Endodermal cell (in vitro differentiated cells): ENCODE results near the gene CFAP52. TPM values are rescaled to one million over a fixed set of nuclear protein-coding genes. Genes with fewer than 3 reads are reported as not detected.

ENCODE experiments used
- DNase-seq: peaks from one replicate; pipeline ENCODE4 v3.0.0-alpha.2; 2017
- H3K27ac ChIP-seq: 2 replicates; pipeline ENCODE4 v1.5.1; 2013; ENCODE audit warnings: mild to moderate bottlenecking, low read depth, low read length, moderate library complexity
- H3K27me3 ChIP-seq: 2 replicates; pipeline ENCODE4 v1.6.1; 2013; ENCODE audit warnings: mild to moderate bottlenecking, low read length, moderate library complexity; ENCODE audit not compliant: insufficient read depth, control insufficient read depth, poor library complexity, severe bottlenecking
- H3K36me3 ChIP-seq: 2 replicates; pipeline ENCODE4 v1.7.0; 2013; ENCODE audit warnings: mild to moderate bottlenecking, low read length, moderate library complexity; ENCODE audit not compliant: control insufficient read depth, insufficient read depth
- H3K4me1 ChIP-seq: one replicate; pipeline ENCODE4 v1.7.0; 2013; ENCODE audit warnings: low read length; ENCODE audit not compliant: control insufficient read depth, insufficient read depth
- H3K4me3 ChIP-seq: 2 replicates; pipeline ENCODE4 v1.5.1; 2013; ENCODE audit warnings: mild to moderate bottlenecking, low read length, moderate library complexity
- H3K9ac ChIP-seq: 2 replicates; pipeline ENCODE4 v1.6.1; 2013; ENCODE audit warnings: mild to moderate bottlenecking, low read length, moderate library complexity; ENCODE audit not compliant: poor library complexity, severe bottlenecking; ENCODE audit errors: extremely low read depth
- H3K9me3 ChIP-seq: 2 replicates; pipeline ENCODE4 v1.6.1; 2013; ENCODE audit warnings: mild to moderate bottlenecking, low read length, moderate library complexity; ENCODE audit not compliant: control insufficient read depth
- H3K27ac Mint-ChIP-seq: 2 replicates; pipeline ENCODE4 v1.8.0; 2020; ENCODE audit warnings: mixed read lengths
- H3K27me3 Mint-ChIP-seq: 2 replicates; pipeline ENCODE4 v1.8.0; 2021; ENCODE audit warnings: mild to moderate bottlenecking, mixed read lengths; ENCODE audit not compliant: insufficient read depth
- H3K36me3 Mint-ChIP-seq: 2 replicates; pipeline ENCODE4 v1.8.0; 2020; ENCODE audit warnings: low read depth, mixed read lengths
- H3K4me1 Mint-ChIP-seq: 2 replicates; pipeline ENCODE4 v1.8.0; 2020; ENCODE audit warnings: mixed read lengths
- H3K4me3 Mint-ChIP-seq: 2 replicates; pipeline ENCODE4 v1.8.0; 2020; ENCODE audit warnings: mild to moderate bottlenecking, moderate library complexity, mixed read lengths
- H3K9me3 Mint-ChIP-seq: 2 replicates; pipeline ENCODE4 v1.8.0; 2020; ENCODE audit warnings: mild to moderate bottlenecking, mixed read lengths
- CTCF ChIP-seq: fragments of 200-600 bp; sonication (generic); conservative IDR thresholded peaks from 2 replicates; pipeline ENCODE4 v1.5.0; 2021; ENCODE audit warnings: antibody characterized with exemption, mild to moderate bottlenecking
- WGBS, 2 experiments: methylation state at CpG; one replicate each; pipeline versions ENCODE4 v1.1.5 to v1.1.7; 2013; ENCODE audit warnings: missing lambda C conversion rate in 2 of 2, mixed read lengths in 1 of 2; ENCODE audit not compliant: insufficient coverage in 1 of 2, insufficient read length in 1 of 2; 5-methylcytosine and 5-hydroxymethylcytosine counted together
- total RNA-seq, 2 donors: library from RNA; stranded (reverse); fragmentation: NEBNext Ultra II Directional in 1 of 2; extraction: Animal tissue kit (Norgen Biotek cat#: 25700) in 1 of 2; gene quantifications; 2 replicates in 1 of 2; 3 replicates in 1 of 2; pipeline ENCODE4 v1.2.1, GENCODE V29; 2021

The CFAP52 gene
- total RNA-seq, 2 donors from 2014 or later: 0.29 to 0.51 TPM

GRCh38 chr17:9541718-9542117 is 34.7 kb upstream of the CFAP52 start:
- Histone ChIP-seq H3K9ac (no peak overlapping the region), H3K36me3 (peaks cover 3% of the 10 kb centered on the region), H3K4me3 (no peak overlapping the region), H3K9me3 (peaks cover 6% of the 10 kb centered on the region), H3K27ac (no peak overlapping the region), H3K27me3 (no peaks in the 10 kb centered on the region), H3K4me1 (peaks cover 5% of the 10 kb centered on the region)
- Mint-ChIP-seq H3K9me3 (no peaks in the 10 kb centered on the region), H3K4me1 (peaks cover 43% of the 10 kb centered on the region), H3K4me3 (no peak overlapping the region), H3K27me3 (peaks cover 3% of the 10 kb centered on the region), H3K27ac (no peak overlapping the region), H3K36me3 (peaks cover 30% of the 10 kb centered on the region)
- no peak for DNase-seq
- no peak for TF ChIP-seq CTCF
- WGBS, 2 experiments: 88 to 95% methylated on average over 4 of the region's 4 CpGs

GRCh38 chr17:9544221-9544620 is 32.2 kb upstream of the CFAP52 start:
- Mint-ChIP-seq H3K36me3 (peaks cover 30% of the 10 kb centered on the region), H3K27ac (peak overlapping the region; percentile 48), H3K27me3 (peaks cover 3% of the 10 kb centered on the region), H3K9me3 (no peaks in the 10 kb centered on the region), H3K4me3 (no peak overlapping the region), H3K4me1 (peaks cover 26% of the 10 kb centered on the region)
- Histone ChIP-seq H3K9me3 (peaks cover 6% of the 10 kb centered on the region), H3K27me3 (no peaks in the 10 kb centered on the region), H3K4me3 (no peak overlapping the region), H3K27ac (no peak overlapping the region), H3K4me1 (peaks cover 4% of the 10 kb centered on the region), H3K9ac (no peak overlapping the region), H3K36me3 (peaks cover 3% of the 10 kb centered on the region)
- DNase-seq: peak; percentile 80
- WGBS, 2 experiments: 70 to 76% methylated on average over 4 to 7 of the region's 7 CpGs
- TF ChIP-seq CTCF: no peak

GRCh38 chr17:9549215-9549614 is 27.2 kb upstream of the CFAP52 start:
- no peak for DNase-seq
- Histone ChIP-seq H3K4me3 (no peak overlapping the region), H3K27me3 (no peaks in the 10 kb centered on the region), H3K36me3 (no peaks in the 10 kb centered on the region), H3K27ac (no peak overlapping the region), H3K4me1 (no peaks in the 10 kb centered on the region), H3K9ac (no peak overlapping the region), H3K9me3 (no peaks in the 10 kb centered on the region)
- Mint-ChIP-seq H3K36me3 (peaks cover 19% of the 10 kb centered on the region), H3K27ac (no peak overlapping the region), H3K9me3 (no peaks in the 10 kb centered on the region), H3K27me3 (no peaks in the 10 kb centered on the region), H3K4me1 (peaks cover 11% of the 10 kb centered on the region), H3K4me3 (no peak overlapping the region)
- no peak for TF ChIP-seq CTCF
- WGBS, 2 experiments: 92% methylated on average over 2 of the region's 2 CpGs; no CpG with 5 or more reads in 1 of the 2 experiments
